SU-DHL-6 (cell line): ENCODE data around the gene TWNK.

Source experiments
- H2AFZ ChIP-seq: fragments of 200-600 bp; sonication (generic); 2 replicates; pipeline ENCODE4 v1.6.1; 2014; ENCODE audit warnings: low read depth, mild to moderate bottlenecking, moderate library complexity, mixed read lengths, antibody characterized with exemption, low read length; ENCODE audit not compliant: severe bottlenecking
- H3F3A ChIP-seq: fragments of 200-600 bp; shearing (Covaris generic); 2 replicates; pipeline ENCODE4 v1.6.0; 2016; ENCODE audit warnings: antibody characterized with exemption, mild to moderate bottlenecking; ENCODE audit not compliant: insufficient read depth
- H3K27ac ChIP-seq: fragments of 200-600 bp; sonication (generic); 2 replicates; pipeline ENCODE4 v1.5.1; 2016; ENCODE audit warnings: low read depth, mild to moderate bottlenecking, low read length, moderate library complexity, mixed read lengths
- H3K27me3 ChIP-seq: fragments of 200-600 bp; sonication (generic), shearing (Covaris generic); 2 replicates; pipeline ENCODE4 v1.6.0; 2014; ENCODE audit warnings: mild to moderate bottlenecking, low read length
- H3K36me3 ChIP-seq: fragments of 200-600 bp; sonication (generic); 2 replicates; pipeline ENCODE4 v1.6.1; 2014; ENCODE audit warnings: mild to moderate bottlenecking, low read length, mixed read lengths
- H3K4me2 ChIP-seq: fragments of 300-600, 200-600 bp; shearing (Covaris generic), sonication (generic); 2 replicates; pipeline ENCODE4 v1.6.0; 2014; ENCODE audit warnings: low read length, low read depth, mild to moderate bottlenecking; ENCODE audit not compliant: poor library complexity, severe bottlenecking
- H3K4me3 ChIP-seq: fragments of 200-600 bp; sonication (generic); 2 replicates; pipeline ENCODE4 v1.5.1; 2014; ENCODE audit warnings: antibody characterized with exemption, low read length, mild to moderate bottlenecking, mixed read lengths; ENCODE audit not compliant: insufficient read depth, poor library complexity, severe bottlenecking
- H3K79me2 ChIP-seq: fragments of 200-600 bp; sonication (generic); 2 replicates; pipeline ENCODE4 v1.6.1; 2014; ENCODE audit warnings: mild to moderate bottlenecking, low read length, moderate library complexity; ENCODE audit not compliant: insufficient read depth
- H3K9ac ChIP-seq: fragments of 200-600 bp; sonication (generic); 2 replicates; pipeline ENCODE4 v1.7.0; 2014; ENCODE audit warnings: mild to moderate bottlenecking, low read length
- H3K9me2 ChIP-seq: fragments of 200-600 bp; sonication (generic); replicated peaks from 2 replicates; pipeline ENCODE4 v1.6.1; 2014; ENCODE audit warnings: low read length; ENCODE audit not compliant: insufficient read depth
- H3K9me3 ChIP-seq: fragments of 200-600 bp; sonication (generic); 2 replicates; pipeline ENCODE4 v1.6.1; 2014; ENCODE audit warnings: low read length, mixed read lengths; ENCODE audit not compliant: insufficient read depth
- H4K20me1 ChIP-seq: fragments of 200-600 bp; sonication (generic); 2 replicates; pipeline ENCODE4 v1.6.1; 2014; ENCODE audit warnings: low read depth, mild to moderate bottlenecking, antibody characterized with exemption, low read length, moderate library complexity, mixed read lengths
- CTCF ChIP-seq: fragments of 200-600 bp; sonication (generic); IDR thresholded peaks from one replicate; pipeline ENCODE4 v1.5.1; 2017; ENCODE audit warnings: antibody characterized with exemption, mild to moderate bottlenecking, low read length, moderate library complexity; ENCODE audit not compliant: insufficient read depth, poor library complexity, severe bottlenecking
- EZH2phosphoT487 ChIP-seq: fragments of 200-600 bp; sonication (generic), shearing (Covaris generic); conservative IDR thresholded peaks from 2 replicates; pipeline ENCODE4 v1.6.1; 2018; ENCODE audit warnings: mild to moderate bottlenecking, antibody characterized with exemption, low read length, moderate library complexity, mixed read lengths

TWNK gene

GRCh38 chr10:101043363-101043707, 56.0 kb downstream of the TWNK start:
- Histone ChIP-seq H3K9me3 (no peaks in the 10 kb centered on the region), H3K9ac (peak overlapping the region; percentile 46), H3K27me3 (no peaks in the 10 kb centered on the region)

More at GRCh38 chr10:101043363-101043707, 56.0 kb downstream of the TWNK start:
- H3K79me2 ChIP-seq: no peaks in the 10 kb centered on the region
- H2AFZ ChIP-seq: peak overlapping the region; percentile 89
- no peak overlapping the region for H3K27ac ChIP-seq
- H3K4me2 ChIP-seq: peak overlapping the region; percentile 62
- no peaks in the 10 kb centered on the region for H4K20me1 ChIP-seq
- TF ChIP-seq EZH2phosphoT487 (no peak), CTCF (no peak)
- peaks cover 11% of the 10 kb centered on the region for H3F3A ChIP-seq
- no peaks in the 10 kb centered on the region for H3K36me3 ChIP-seq
- peak overlapping the region; percentile 48 for H3K4me3 ChIP-seq
- H3K9me2 ChIP-seq: no peaks in the 10 kb centered on the region
